AG04449 (cell line): ENCODE measurements around the gene C11orf21.
A peak's percentile ranks its signal among the peaks of the same experiment; 100 is the strongest.

ENCODE experiments used
- CTCF ChIA-PET: fragments of 350-600 bp; formaldehyde crosslinking; extraction: SDS; loops from one replicate; lab custom pipeline; 2021; ENCODE audit warnings: antibody characterized with exemption; lab: Yijun Ruan, JAX
- POLR2A ChIA-PET: fragments of 400-600, 350-600 bp; formaldehyde crosslinking; extraction: SDS; loops from one replicate; lab custom pipeline; 2020; ENCODE audit warnings: antibody characterized with exemption, inconsistent platforms; lab: Yijun Ruan, JAX
- DNase-seq: peaks from one replicate; pipeline ENCODE4 v3.0.0-alpha.2; 2010; ENCODE audit warnings: low read depth, low spot score
- H3K4me3 ChIP-seq: 2 replicates; pipeline ENCODE4 v1.5.1; 2011; ENCODE audit warnings: low read depth, mild to moderate bottlenecking, control low read depth, low read length
- TF ChIP-seq, protein P1 (sequence below): IDR thresholded peaks from one replicate; pipeline ENCODE4 v1.5.1; 2011; ENCODE audit warnings: mild to moderate bottlenecking, moderate library complexity, low read length, control low read depth, inconsistent platforms; ENCODE audit not compliant: insufficient read depth; ENCODE audit errors: missing control alignments

C11orf21 gene

DNA sequence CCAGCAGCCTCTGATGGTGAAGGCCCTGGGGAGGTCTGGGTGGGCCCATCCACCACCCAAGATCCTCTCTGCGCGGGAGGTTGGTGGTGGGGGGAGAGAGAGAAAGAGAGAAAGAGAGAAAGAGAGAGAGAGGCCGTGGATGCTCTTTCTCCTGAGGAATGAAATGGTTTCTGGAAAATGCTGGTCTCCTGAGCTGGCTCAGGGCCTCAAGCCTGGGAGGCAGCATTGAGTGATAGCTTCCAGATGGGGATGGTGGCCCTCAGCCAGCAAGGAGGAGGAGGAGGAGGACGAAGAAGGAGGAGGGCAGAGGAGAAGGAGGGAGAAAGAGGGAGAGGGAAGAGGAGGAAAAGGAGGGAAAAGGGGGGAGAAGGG, 4.7 kb upstream of the C11orf21 start:
- peak overlapping the region; percentile 30 for H3K4me3 ChIP-seq
- TF ChIP-seq, protein P1, sequence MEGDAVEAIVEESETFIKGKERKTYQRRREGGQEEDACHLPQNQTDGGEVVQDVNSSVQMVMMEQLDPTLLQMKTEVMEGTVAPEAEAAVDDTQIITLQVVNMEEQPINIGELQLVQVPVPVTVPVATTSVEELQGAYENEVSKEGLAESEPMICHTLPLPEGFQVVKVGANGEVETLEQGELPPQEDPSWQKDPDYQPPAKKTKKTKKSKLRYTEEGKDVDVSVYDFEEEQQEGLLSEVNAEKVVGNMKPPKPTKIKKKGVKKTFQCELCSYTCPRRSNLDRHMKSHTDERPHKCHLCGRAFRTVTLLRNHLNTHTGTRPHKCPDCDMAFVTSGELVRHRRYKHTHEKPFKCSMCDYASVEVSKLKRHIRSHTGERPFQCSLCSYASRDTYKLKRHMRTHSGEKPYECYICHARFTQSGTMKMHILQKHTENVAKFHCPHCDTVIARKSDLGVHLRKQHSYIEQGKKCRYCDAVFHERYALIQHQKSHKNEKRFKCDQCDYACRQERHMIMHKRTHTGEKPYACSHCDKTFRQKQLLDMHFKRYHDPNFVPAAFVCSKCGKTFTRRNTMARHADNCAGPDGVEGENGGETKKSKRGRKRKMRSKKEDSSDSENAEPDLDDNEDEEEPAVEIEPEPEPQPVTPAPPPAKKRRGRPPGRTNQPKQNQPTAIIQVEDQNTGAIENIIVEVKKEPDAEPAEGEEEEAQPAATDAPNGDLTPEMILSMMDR: no peak
- ChIA-PET CTCF (interaction anchor here (0.7 to 12.3 kb wide), 10 partner anchors 8 to 225 kb away, joined by 3 to 381 read pairs (median 12); partner anchors contain the start of gene TSSC4), POLR2A (interaction anchor here (0.7 to 1.8 kb wide), 4 partner anchors 29 to 101 kb away, joined by 3 to 9 read pairs (median 4); partner anchors contain the start of gene TSSC4)
- DNase-seq: peak; percentile 24

DNA sequence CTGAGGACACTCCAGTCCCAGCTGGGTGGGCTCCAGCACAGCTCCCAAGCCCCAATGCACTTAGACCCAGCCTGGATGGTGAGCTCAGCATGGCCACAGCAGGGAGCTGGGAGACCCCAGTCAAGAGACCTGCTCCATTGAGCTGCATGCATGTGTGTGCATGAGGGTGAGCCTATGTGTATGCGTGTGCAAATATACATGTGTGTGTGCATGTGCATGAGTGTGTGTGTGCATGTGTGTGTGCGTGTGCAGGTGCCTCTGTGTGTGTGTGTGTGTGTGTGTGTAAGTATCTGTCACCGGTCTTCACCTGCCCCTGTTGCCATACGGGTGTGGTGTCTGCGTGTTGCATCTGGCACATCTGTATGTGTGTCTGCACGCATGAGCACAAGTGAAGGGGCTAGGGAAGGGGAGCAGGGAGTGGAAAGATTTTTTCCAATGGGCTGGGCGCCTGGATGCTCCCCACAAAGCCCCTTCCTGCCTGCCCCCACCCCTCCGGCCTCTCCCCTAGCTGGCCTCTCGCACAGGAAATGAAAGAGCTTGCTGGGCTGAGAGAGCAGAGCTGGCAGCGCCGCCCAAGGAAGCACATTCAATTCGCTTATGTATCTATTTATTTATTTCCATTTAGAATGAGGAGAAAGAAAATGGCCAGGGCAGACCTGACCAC, 4.2 kb upstream of the C11orf21 start:
- TF ChIP-seq, protein P1: no peak
- POLR2A ChIA-PET: interaction anchor here (0.7 to 1.8 kb wide), 4 partner anchors 29 to 102 kb away, joined by 3 to 9 read pairs (median 4); partner anchors contain the start of gene TSSC4

DNA sequence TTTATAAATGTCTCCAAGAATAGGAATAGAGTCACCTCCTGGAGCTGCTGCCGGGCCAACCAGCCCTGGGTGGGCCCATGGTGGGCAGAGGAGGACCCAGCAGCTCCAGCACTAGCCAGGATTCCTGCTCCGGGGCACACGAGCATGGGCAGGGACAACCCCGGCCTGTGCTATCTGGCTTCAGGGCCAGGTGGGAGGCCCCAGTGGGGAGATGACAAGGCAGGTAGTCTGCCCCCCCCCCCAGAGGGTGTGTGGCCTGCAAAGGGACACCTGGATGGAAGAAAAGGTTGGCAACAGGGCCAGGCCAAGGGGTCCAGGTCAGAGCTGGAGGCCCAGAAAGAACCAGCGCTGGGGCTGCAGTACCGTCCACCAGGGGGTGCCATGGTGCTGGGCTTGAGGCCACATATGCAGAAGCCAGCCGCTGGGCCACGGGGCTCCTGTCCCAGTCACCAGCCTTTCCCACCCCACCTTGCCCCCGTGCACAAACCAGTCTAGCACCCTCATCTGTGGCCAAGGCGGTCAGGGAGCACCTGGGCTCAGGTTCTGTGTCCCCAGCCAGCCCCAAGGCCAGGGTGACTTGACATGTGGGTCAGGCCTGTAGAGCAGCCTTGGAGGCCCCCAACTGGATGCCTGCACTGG, 3.5 kb upstream of the C11orf21 start:
- CTCF ChIA-PET: interaction anchor here (0.6 to 12.3 kb wide), 31 partner anchors 8 to 588 kb away, joined by 3 to 381 read pairs (median 4); partner anchors contain the start of gene TSSC4
- POLR2A ChIA-PET: interaction anchor here (1.3 to 1.8 kb wide), 2 partner anchors 73 to 95 kb away, joined by 5 to 9 read pairs; partner anchors contain the start of gene TSSC4
- DNase-seq: no peak
- no peak overlapping the region for H3K4me3 ChIP-seq
- TF ChIP-seq, protein P1: peak; percentile 79

More for the DNA sequence above, 4.2 kb upstream of the C11orf21 start:
- CTCF ChIA-PET: interaction anchor here (0.7 to 12.3 kb wide), 19 partner anchors 8 to 587 kb away, joined by 3 to 381 read pairs (median 5); partner anchors contain the start of gene TSSC4
- peak overlapping the region; percentile 32 for H3K4me3 ChIP-seq
- DNase-seq: no peak

DNA sequence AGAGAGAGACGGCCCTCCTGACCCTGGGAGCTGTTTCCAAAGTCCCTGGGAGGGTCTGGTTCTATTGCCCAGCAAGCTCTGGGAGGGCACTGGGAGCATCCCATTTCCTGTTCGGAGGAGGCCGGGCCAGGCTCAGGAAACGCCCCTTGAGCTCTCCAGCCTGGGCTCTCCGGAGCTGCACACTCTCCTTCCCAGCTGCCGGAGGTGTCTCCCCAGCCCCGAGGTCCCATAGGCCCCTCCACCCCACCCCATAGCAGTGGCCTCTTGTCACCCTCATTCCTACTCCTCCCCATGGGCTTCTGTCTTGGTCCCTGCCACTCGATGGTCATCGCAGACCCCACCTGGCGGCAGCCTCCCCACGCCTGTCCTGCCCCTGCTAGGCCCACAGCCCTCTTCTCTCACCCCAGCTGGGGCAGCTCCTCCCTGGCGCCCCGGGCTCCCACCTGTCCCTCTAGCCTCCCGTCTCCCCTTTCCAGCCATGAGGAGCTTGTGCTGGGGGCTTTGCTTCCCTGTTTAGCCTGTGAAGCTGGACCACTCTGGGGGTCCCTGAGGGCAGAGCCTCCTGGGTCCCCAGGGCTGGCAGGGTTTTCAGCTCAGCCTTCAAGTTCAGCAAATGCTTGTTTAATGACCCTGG, 2.9 kb upstream of the C11orf21 start:
- DNase-seq: no peak
- ChIA-PET CTCF (interaction anchor here (0.6 to 12.3 kb wide), 25 partner anchors 9 to 588 kb away, joined by 3 to 381 read pairs (median 4); partner anchors contain the start of gene TSSC4), POLR2A (interaction anchor here (1.8 kb wide), 1 partner anchor 73 kb away, joined by 9 read pairs; no protein-coding TSS in a partner anchor)
- TF ChIP-seq, protein P1: no peak
- no peak overlapping the region for H3K4me3 ChIP-seq

DNA sequence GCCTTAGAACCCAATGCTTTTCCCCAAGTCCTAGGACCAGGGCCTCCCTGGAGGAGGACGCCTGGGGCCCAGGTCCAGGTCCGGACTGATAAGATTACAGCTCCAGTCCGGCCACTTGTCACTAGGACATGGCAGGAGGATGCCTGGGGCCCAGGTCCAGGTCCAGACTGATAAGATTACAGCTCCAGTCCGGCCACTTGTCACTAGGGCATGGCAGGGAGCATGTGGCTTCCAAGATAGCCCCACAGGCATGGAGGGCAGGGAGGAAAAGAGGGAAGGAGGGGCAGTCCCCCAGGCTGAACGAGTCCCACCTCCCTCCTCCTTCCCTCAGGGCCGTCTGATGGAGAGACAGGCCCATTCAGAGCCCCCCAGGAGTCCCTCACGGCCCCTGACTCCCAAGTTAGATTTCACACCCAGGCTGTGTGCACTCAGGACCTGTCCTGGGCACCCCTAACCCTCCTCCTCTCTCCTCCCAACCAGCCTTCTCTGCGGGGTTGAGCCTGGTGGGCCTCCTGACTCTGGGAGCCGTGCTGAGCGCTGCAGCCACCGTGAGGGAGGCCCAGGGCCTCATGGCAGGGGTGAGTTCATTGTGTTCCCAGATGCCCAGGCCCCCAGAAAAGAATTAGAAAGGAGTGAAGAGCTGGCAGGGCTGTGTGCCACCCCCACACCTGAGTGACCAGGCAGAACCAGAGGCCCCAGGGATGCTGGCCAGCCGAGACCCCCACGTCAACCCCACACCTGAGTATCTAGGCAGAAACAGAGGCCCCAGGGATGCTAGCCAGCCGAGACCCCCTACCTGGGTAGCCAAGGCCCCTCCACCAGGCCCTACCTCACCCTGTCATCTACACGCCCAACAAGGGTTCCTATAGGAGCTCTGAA, 2.1 kb upstream of the C11orf21 start:
- TF ChIP-seq, protein P1: no peak
- ChIA-PET POLR2A (no interaction called here), CTCF (interaction anchor here (1.0 to 12.3 kb wide), 16 partner anchors 10 to 589 kb away, joined by 3 to 381 read pairs (median 8); partner anchors contain the start of gene TSSC4)
- H3K4me3 ChIP-seq: no peak overlapping the region
- no peak for DNase-seq
